ENCODE results near the gene ALG9.

ALG9 gene

GRCh38 chr11:111762981-111763643 lies 108.3 kb downstream of the ALG9 start:
- no peak for TF ChIP-seq CTCF (IDR thresholded peaks at IDR 0.05)
- no peaks in the 10 kb centered on the region for H3K9me3 ChIP-seq
- peaks cover 0 to 42% (median 13%) of the 10 kb centered on the region in 4 donors for H3K4me1 ChIP-seq
- intact Hi-C loops (cut with DNase I; ENCODE audit: low total_unique reads) = no loop called here
- no peak for DNase-seq
- no peak overlapping the region for H3K4me3 ChIP-seq
- H3K27ac ChIP-seq = no peak overlapping the region
- peaks cover 23 to 63% (median 28%) of the 10 kb centered on the region in 3 donors for H3K36me3 ChIP-seq
- H3K27me3 ChIP-seq = no peaks in the 10 kb centered on the region

- no peak overlapping the region for H3K4me3 ChIP-seq
- H3K9me3 ChIP-seq = no peaks in the 10 kb centered on the region
- peaks cover 0 to 42% (median 13%) of the 10 kb centered on the region in 4 donors for H3K4me1 ChIP-seq
- peaks cover 28 to 68% (median 33%) of the 10 kb centered on the region in 3 donors for H3K36me3 ChIP-seq
- no peak for DNase-seq
- TF ChIP-seq CTCF (IDR thresholded peaks at IDR 0.05) = no peak
- intact Hi-C loops (cut with DNase I; ENCODE audit: low total_unique reads) = no loop called here
- H3K27me3 ChIP-seq = no peaks in the 10 kb centered on the region
- no peak overlapping the region for H3K27ac ChIP-seq
Measured at GRCh38 chr11:111762526-111762925, 108.9 kb downstream of the ALG9 start.

DNA sequence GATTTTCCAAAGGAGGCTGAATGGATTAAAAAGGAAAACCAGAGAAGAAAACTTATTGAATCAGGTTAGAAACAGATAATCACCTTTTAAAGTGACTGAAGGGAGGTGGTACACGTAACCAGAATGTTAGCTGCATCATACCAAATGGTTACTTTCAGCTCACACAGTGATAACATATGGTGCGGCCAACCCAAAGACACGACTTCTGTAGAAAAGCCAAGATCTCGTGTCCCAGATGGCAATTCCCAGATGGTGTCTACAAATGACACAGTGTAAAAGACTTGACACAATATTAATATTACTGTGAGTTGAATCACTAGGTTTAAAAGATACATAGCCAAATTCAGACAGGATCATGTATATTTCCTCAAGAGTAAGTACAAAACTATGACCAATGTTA lies 110.3 kb downstream of the ALG9 start:
- peaks cover 0 to 33% (median 13%) of the 10 kb centered on the region in 4 donors for H3K4me1 ChIP-seq
- intact Hi-C loops (cut with DNase I; ENCODE audit: low total_unique reads) = no loop called here
- no peak for TF ChIP-seq CTCF (IDR thresholded peaks at IDR 0.05)
- H3K36me3 ChIP-seq = peaks cover 41 to 82% (median 43%) of the 10 kb centered on the region in 3 donors
- H3K9me3 ChIP-seq = no peaks in the 10 kb centered on the region
- H3K27ac ChIP-seq = no peak overlapping the region
- no peaks in the 10 kb centered on the region for H3K27me3 ChIP-seq
- no peak overlapping the region for H3K4me3 ChIP-seq
- DNase-seq = no peak

DNA sequence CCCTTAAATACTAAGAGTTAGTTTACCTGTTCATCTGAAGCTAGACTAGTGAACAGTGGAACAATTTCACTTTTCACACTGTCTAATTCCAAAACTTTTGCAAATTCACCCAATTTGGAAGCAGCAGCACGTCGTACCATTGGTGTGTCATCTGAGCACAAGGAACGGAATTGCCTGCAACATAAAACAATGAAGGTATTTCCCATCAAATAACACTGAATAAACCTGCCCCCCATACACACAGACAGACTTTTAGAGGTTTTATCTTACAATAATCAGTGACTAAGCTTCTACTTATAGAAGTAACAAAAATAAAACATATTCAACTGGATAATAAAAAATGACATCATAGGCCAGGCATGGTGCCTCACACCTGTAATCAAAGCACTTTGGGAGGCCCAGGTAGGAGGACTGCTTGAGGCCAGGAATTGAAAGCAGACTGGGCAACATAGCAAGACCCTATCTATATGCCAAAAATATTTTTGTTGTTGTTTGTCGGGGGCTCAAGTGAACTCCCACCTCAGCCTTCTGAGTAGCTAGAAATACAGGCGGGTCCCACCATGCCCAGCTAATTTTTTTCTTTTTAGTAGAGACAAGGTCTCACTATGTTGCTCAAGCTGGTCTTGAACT lies 111.5 kb downstream of the ALG9 start:
- TF ChIP-seq CTCF (IDR thresholded peaks at IDR 0.05) = no peak
- H3K4me1 ChIP-seq = peaks cover 0 to 30% (median 11%) of the 10 kb centered on the region in 4 donors
- no peak for DNase-seq
- H3K27ac ChIP-seq = no peak overlapping the region
- H3K36me3 ChIP-seq = peaks cover 47 to 92% (median 48%) of the 10 kb centered on the region in 3 donors
- H3K9me3 ChIP-seq = no peaks in the 10 kb centered on the region
- no peak overlapping the region for H3K4me3 ChIP-seq
- H3K27me3 ChIP-seq = no peaks in the 10 kb centered on the region
- intact Hi-C loops (cut with DNase I; ENCODE audit: low total_unique reads) = no loop called here

GRCh38 chr11:111759376-111759775 lies 112.0 kb downstream of the ALG9 start:
- TF ChIP-seq CTCF (IDR thresholded peaks at IDR 0.05) = no peak
- Histone ChIP-seq H3K27ac (no peak overlapping the region), H3K4me3 (no peak overlapping the region), H3K36me3 (peaks cover 50 to 97% (median 52%) of the 10 kb centered on the region in 3 donors), H3K27me3 (no peaks in the 10 kb centered on the region), H3K4me1 (peaks cover 0 to 25% (median 9%) of the 10 kb centered on the region in 4 donors), H3K9me3 (no peaks in the 10 kb centered on the region)
- no peak for DNase-seq
- intact Hi-C loops (cut with DNase I; ENCODE audit: low total_unique reads) = no loop called here

Data from tibial artery (tissue), 4 donors.